Transverse colon (tissue), 4 donors: Measurements from ENCODE around the gene SERHL2. TPM values are rescaled to one million over a fixed set of nuclear protein-coding genes. Genes with fewer than 3 reads are reported as not detected.
"Not testable (repeated sequence)": the region's sequence is repeated elsewhere in the genome, so short reads cannot be mapped to it uniquely, and the experiment has no call there.

Experiments used
- DNase-seq: peaks from one replicate; pipeline ENCODE4 v3.0.0-alpha.2; 2019
- H3K27ac ChIP-seq, 4 donors: fragments of 200-600 bp; sonication (generic); 2 replicates each; pipeline ENCODE4 v1.5.1; 2016 to 2018; ENCODE audit warnings: inconsistent platforms in 4 of 4
- H3K27me3 ChIP-seq: fragments of 200-600 bp; sonication (generic); 2 replicates; pipeline ENCODE4 v1.5.1; 2017; ENCODE audit warnings: inconsistent platforms
- H3K36me3 ChIP-seq, 4 donors: fragments of 200-600 bp; sonication (generic); 2 replicates each; pipeline ENCODE4 v1.5.1; 2017 to 2019; ENCODE audit warnings: inconsistent platforms in 4 of 4
- H3K4me1 ChIP-seq, 4 donors: fragments of 200-600 bp; sonication (generic); 2 replicates each; pipeline ENCODE4 v1.5.1; 2017 to 2020; ENCODE audit warnings: inconsistent platforms in 4 of 4
- H3K4me3 ChIP-seq, 4 donors: fragments of 200-600 bp; sonication (generic); 1 replicate in 1 of 4; 2 replicates in 3 of 4; pipeline versions ENCODE4 v1.5.1 to v1.6.1; 2017 to 2019; ENCODE audit warnings: inconsistent platforms in 4 of 4
- H3K9me3 ChIP-seq, 2 donors: fragments of 200-600 bp; sonication (generic); 2 replicates each; pipeline ENCODE4 v1.5.1; 2017 to 2019; ENCODE audit warnings: inconsistent platforms in 2 of 2
- EP300 ChIP-seq: sonication (generic); formaldehyde crosslinking; IDR thresholded peaks from one replicate; pipeline ENCODE4 v1.6.1; 2017; ENCODE audit warnings: antibody characterized with exemption, low read depth
- POLR2A ChIP-seq: fragments of 450-650 bp; IDR thresholded peaks from one replicate; pipeline ENCODE4 v1.6.1; 2016; ENCODE audit warnings: antibody characterized with exemption, mild to moderate bottlenecking, moderate library complexity
- POLR2AphosphoS5 ChIP-seq, 3 donors: sonication (generic); formaldehyde crosslinking; IDR thresholded peaks; one replicate each; pipeline ENCODE4 v1.6.1; 2016; ENCODE audit warnings: antibody characterized with exemption in 3 of 3
- WGBS, 2 donors: methylation state at CpG; one replicate each; pipeline ENCODE4 v1.1.5; 2018; ENCODE audit warnings: low coverage in 1 of 2; 5-methylcytosine and 5-hydroxymethylcytosine counted together
- in situ Hi-C, 4 donors: fragments of 200-750 bp; cut with MboI; loops; one replicate each; pipeline versions ENCODE4 v1.15.0 to v1.15.1; 2017; ENCODE audit warnings: low sequenced_read_pairs in 3 of 4, low pct_ligation_motif_present in 1 of 4, low pct_unique_long_range_greater_than_20kb in 1 of 4
- intact Hi-C: fragments of 100-400 bp; cut with DNase I; formaldehyde crosslinking; loops from one replicate; pipeline ENCODE4 v1.15.1; 2023; ENCODE audit warnings: low total_unique reads
- total RNA-seq, 4 donors: library from RNA; depleted of rRNA; stranded (reverse); fragments of >200 nt; gene quantifications; one replicate each; pipeline ENCODE4 v1.1.0, GENCODE V29; 2016
- TF ChIP-seq, protein P1 (sequence below), 5 experiments: fragments of 200-600 bp in 3 of 5; fragments of 450-650 bp in 2 of 5; sonication (generic) in 3 of 5; IDR thresholded peaks; 1 replicate in 2 of 5; 2 replicates in 3 of 5; pipeline ENCODE4 v1.5.1; 2016 to 2017; ENCODE audit warnings: antibody characterized with exemption in 5 of 5, inconsistent platforms in 3 of 5, mild to moderate bottlenecking in 2 of 5, moderate library complexity in 1 of 5

The SERHL2 gene
- total RNA-seq, 4 donors from 2014 or later, result 0.95 to 2.0 TPM; not detected in 2

DNA sequence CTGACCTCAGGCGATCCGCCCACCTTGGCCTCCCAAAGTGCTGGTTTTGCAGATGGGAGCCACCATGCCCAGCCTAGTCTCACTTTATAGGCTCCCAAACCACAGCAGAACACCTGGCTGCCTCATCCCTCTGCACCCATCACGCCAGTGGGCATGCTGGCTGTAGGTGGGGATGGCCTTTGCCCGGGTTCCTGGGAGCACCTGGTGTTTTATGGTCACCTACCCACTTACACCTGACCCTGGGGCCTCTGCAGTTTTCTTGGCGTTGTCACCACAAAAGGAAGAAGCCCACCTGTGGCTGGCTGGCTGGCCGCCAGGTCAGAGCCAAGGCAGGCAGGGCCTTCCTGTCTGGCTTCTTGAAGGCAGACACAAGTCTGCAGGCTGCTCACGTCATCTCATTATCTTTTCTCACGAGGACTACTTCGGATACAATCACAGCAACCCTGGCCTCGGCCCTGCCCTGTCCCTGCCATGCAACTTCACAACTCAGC is 42.3 kb upstream of the SERHL2 start:
- peaks cover 3 to 13% (median 6%) of the 10 kb centered on the region in 4 donors for H3K4me1 ChIP-seq
- WGBS, 2 donors, result 49% methylated on average over 10 of the region's 10 CpGs; no CpG with 5 or more reads in 1 of the 2 donors
- intact Hi-C loops, result no loop called here
- in situ Hi-C loops, result no loop called here
- no peaks in the 10 kb centered on the region for H3K9me3 ChIP-seq
- H3K4me3 ChIP-seq, result no peak overlapping the region
- TF ChIP-seq POLR2AphosphoS5 (IDR thresholded peaks at IDR 0.05) (peak in 1 of 3 donors; percentile 34), EP300 (no peak), POLR2A (no peak)
- TF ChIP-seq, protein P1, sequence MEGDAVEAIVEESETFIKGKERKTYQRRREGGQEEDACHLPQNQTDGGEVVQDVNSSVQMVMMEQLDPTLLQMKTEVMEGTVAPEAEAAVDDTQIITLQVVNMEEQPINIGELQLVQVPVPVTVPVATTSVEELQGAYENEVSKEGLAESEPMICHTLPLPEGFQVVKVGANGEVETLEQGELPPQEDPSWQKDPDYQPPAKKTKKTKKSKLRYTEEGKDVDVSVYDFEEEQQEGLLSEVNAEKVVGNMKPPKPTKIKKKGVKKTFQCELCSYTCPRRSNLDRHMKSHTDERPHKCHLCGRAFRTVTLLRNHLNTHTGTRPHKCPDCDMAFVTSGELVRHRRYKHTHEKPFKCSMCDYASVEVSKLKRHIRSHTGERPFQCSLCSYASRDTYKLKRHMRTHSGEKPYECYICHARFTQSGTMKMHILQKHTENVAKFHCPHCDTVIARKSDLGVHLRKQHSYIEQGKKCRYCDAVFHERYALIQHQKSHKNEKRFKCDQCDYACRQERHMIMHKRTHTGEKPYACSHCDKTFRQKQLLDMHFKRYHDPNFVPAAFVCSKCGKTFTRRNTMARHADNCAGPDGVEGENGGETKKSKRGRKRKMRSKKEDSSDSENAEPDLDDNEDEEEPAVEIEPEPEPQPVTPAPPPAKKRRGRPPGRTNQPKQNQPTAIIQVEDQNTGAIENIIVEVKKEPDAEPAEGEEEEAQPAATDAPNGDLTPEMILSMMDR (IDR thresholded peaks at IDR 0.05), result no peak
- H3K36me3 ChIP-seq, result peaks cover 0 to 16% (median 5%) of the 10 kb centered on the region in 4 donors
- H3K27me3 ChIP-seq, result no peaks in the 10 kb centered on the region
- H3K27ac ChIP-seq, result peak overlapping the region in 1 of 4 donors; percentile 26
- peak; percentile 45 for DNase-seq

DNA sequence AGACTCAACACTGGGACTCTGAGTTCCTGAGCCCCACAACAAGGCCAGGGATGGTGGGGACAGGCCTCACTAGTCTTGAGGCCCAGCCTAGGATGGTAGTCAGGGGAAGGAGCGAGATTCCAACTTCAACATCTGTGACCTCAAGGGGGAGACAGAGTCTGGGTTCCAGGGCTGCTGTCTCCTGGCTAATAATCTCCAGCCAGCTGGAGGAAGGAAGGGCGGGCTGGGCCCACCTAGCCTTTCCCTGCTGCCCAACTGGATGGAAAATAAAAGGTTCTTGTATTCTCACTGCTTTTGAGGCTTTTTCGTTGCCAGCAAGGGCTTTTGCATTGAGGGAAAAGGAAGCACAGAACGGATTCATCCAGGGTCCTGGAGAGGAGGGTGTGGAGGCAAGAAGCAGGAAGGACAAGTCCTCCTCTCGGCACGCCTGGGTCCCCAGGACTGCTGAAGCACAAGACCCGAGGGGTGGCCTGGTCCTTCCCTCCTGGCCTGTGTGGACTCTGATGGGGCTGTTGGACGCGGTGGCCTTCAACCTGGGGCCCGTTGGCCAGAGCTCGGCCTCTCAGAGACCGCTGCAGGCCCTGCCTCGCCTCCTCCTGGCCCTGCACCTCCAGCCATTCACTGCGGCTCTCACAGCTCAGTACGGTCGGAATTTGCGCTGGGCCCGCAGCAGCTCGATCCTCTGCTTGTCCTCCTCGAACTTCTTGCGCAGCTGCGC is 41.3 kb upstream of the SERHL2 start:
- TF ChIP-seq, protein P1 (IDR thresholded peaks at IDR 0.05), result peak in 3 of 5 experiments; percentile 13 to 27 (median 25)
- Histone ChIP-seq H3K36me3 (peaks cover 0 to 21% (median 5%) of the 10 kb centered on the region in 4 donors), H3K4me1 (peaks cover 3 to 13% (median 6%) of the 10 kb centered on the region in 4 donors), H3K27ac (peak overlapping the region in 3 of 4 donors; percentile 8 to 12 (median 9))
- in situ Hi-C loops, intact Hi-C loops, H3K4me3 ChIP-seq, DNase-seq, H3K9me3 ChIP-seq, H3K27me3 ChIP-seq: not testable (repeated sequence)
- 54 to 70% methylated on average over 5 to 22 of the region's 22 CpGs for WGBS, 2 donors

DNA sequence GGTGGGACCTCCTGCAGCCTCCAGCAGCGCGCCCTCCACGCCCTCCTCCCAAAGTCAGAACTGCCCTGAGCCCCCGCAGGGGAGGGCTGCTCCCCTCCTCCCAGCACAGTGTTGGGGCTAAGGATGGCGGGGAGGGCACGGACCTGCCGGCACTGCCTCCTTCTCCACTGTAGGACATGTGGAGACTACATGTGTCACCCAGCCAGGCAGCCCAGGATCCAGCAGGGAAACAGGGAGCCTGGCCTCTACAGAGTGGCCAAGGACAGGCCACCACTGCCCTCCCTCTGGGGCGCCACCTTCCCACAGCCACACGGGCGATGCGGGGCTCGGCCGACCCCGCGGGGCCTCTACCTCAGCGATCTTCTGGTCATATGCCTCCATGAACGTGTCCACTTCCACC is 39.4 kb upstream of the SERHL2 start:
- peaks cover 0 to 21% (median 5%) of the 10 kb centered on the region in 4 donors for H3K36me3 ChIP-seq
- intact Hi-C loops, H3K4me3 ChIP-seq, DNase-seq, H3K9me3 ChIP-seq, H3K27me3 ChIP-seq, H3K27ac ChIP-seq, in situ Hi-C loops: not testable (repeated sequence)
- H3K4me1 ChIP-seq, result peaks cover 3 to 19% (median 11%) of the 10 kb centered on the region in 4 donors
- 91% methylated on average over 17 of the region's 17 CpGs; no CpG with 5 or more reads in 1 of the 2 donors for WGBS, 2 donors

DNA sequence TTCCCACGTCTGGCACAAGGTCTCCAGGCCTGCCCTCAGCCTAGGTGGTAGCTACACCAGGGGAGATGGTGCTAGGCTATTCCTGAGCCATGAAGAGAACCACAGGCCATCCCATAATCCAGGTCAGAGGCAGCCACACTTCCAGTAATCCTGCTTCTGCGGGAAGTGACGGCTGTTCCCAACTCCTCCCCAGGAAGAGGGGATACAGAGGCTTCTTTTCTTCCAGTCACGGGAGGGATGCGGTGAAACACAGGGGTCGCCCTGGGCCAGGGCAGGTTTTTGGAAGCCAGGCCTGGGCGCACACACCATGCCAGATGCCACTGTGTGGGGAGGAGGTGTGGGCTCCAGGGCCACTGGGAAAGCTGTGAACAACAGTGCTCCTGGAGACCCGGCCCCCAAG is 38.5 kb upstream of the SERHL2 start:
- H3K36me3 ChIP-seq, result peaks cover 0 to 21% (median 5%) of the 10 kb centered on the region in 4 donors
- in situ Hi-C loops, H3K9me3 ChIP-seq, H3K4me3 ChIP-seq, intact Hi-C loops, DNase-seq, H3K27ac ChIP-seq, H3K27me3 ChIP-seq: not testable (repeated sequence)
- H3K4me1 ChIP-seq, result peaks cover 3 to 24% (median 15%) of the 10 kb centered on the region in 4 donors
- WGBS, 2 donors, result 83% methylated on average over 7 of the region's 8 CpGs; no CpG with 5 or more reads in 1 of the 2 donors

DNA sequence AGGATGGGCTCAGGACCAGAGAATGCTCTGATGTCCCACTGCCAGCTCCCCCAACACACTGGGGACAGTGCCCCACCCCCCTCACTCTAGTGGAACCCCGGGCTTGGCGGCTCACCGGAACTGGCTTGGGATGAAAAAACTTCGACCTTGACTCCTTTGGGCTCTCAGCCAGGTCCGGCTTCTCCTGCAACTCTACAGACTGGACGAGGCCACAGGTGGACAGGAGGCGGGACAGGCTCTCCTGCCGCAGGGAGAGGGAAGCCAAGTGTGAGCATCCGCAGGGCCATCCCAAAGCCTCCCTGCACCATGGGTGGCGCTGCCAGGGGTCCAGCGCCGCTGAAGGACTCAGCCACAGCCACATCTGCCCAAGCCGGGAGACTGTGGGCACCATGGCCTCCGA is 37.9 kb upstream of the SERHL2 start:
- WGBS, 2 donors, result 74 to 100% methylated on average over 4 to 13 of the region's 14 CpGs
- H3K36me3 ChIP-seq, result peaks cover 0 to 21% (median 5%) of the 10 kb centered on the region in 4 donors
- no peak for DNase-seq

DNA sequence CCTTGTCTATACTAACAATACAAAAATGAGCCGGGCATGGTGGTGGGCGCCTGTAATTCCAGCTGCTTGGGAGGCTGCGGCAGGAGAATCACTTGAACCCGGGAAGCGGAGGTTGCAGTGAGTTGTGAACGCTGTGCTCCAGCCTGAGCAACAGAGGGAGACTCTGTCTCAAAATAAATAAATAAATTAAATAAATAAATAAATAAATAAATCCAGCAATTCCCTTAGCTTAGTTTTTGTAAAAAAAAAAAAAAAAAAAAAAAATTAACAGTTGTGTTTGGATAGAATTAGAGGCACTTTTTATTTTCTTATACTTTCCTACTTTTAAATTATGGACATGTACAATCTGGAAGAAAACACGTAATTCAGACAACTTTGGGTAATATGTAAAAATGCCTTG is 36.7 kb upstream of the SERHL2 start:
- 97 to 100% methylated on average over 5 to 7 of the region's 7 CpGs for WGBS, 2 donors
- peaks cover 3 to 17% (median 11%) of the 10 kb centered on the region in 4 donors for H3K4me1 ChIP-seq
- H3K27ac ChIP-seq, H3K4me3 ChIP-seq, in situ Hi-C loops, H3K9me3 ChIP-seq, H3K27me3 ChIP-seq, DNase-seq, intact Hi-C loops: not testable (repeated sequence)
- H3K36me3 ChIP-seq, result peaks cover 0 to 21% (median 5%) of the 10 kb centered on the region in 4 donors

More for the DNA sequence above, 37.9 kb upstream of the SERHL2 start:
- intact Hi-C loops (no loop called here), in situ Hi-C loops (no loop called here)
- TF ChIP-seq, protein P1 (IDR thresholded peaks at IDR 0.05), result no peak
- TF ChIP-seq POLR2A (no peak), POLR2AphosphoS5 (IDR thresholded peaks at IDR 0.05) (no peak), EP300 (no peak)
- H3K4me3 ChIP-seq, result no peak overlapping the region
- peaks cover 3 to 24% (median 15%) of the 10 kb centered on the region in 4 donors for H3K4me1 ChIP-seq
- H3K27me3 ChIP-seq, result no peaks in the 10 kb centered on the region
- H3K27ac ChIP-seq, result no peak overlapping the region
- H3K9me3 ChIP-seq, result no peaks in the 10 kb centered on the region

DNA sequence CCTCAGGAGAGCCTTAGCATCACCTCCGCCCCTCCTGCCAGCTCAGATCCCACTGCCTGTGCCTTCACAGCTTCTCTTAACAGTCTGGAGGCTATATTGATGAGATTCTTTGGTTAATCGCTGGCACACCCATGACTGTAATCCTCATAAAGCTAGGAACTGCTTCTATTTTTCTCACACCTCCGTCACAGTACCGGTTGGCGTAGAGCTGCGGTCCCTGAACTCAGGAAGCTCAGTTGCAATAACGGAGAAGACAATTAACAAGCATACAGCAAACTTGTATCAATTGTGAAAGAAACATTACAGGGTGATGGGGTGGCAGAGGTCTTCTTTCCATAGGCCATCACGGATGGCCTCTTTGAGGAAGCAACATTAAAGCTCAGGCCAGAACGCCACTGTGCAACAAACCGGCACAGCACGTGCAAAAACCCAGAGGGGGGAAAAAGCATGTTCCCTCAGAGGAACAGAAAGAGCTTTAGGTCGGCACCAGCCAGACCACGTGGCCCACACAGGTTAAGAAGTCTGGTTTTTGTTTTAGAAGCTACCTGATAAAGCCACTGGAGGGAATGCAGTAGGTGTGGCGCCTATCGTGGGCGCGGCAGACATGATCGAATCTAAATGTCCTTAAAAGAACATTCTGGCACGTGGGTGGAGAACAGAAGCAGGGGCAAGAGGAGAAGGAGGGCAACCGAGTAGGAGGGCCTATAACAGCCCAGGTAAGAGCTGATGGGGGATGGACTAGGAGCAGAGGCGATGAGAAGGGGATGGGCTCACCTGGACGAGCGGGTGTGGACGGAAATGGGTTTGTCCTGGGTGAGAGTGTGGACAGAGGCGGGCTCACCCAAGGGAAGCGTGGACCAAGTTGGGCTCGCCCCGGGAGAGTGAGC is 34.9 kb upstream of the SERHL2 start:
- H3K9me3 ChIP-seq, intact Hi-C loops, H3K27me3 ChIP-seq, in situ Hi-C loops, DNase-seq: not testable (repeated sequence)
- 0 to 10% methylated on average over 4 to 18 of the region's 28 CpGs for WGBS, 2 donors
- peaks cover 0 to 21% (median 2%) of the 10 kb centered on the region in 4 donors for H3K36me3 ChIP-seq
- peak overlapping the region; percentile 43 to 100 (median 88) for H3K4me3 ChIP-seq
- peak overlapping the region; percentile 80 to 93 (median 90) for H3K27ac ChIP-seq
- peaks cover 0 to 12% (median 9%) of the 10 kb centered on the region in 4 donors for H3K4me1 ChIP-seq
